Measurements from ENCODE around the gene PWWP3B. TPM values are rescaled to one million over a fixed set of nuclear protein-coding genes. Genes with fewer than 3 reads are reported as not detected.
"Not testable (repeated sequence)": the region's sequence is repeated elsewhere in the genome, so short reads cannot be mapped to it uniquely, and the experiment has no call there.

Gene PWWP3B
- total and polyA plus RNA-seq, 8 donors: 0.13 to 4.8 (median 4.0) TPM

DNA sequence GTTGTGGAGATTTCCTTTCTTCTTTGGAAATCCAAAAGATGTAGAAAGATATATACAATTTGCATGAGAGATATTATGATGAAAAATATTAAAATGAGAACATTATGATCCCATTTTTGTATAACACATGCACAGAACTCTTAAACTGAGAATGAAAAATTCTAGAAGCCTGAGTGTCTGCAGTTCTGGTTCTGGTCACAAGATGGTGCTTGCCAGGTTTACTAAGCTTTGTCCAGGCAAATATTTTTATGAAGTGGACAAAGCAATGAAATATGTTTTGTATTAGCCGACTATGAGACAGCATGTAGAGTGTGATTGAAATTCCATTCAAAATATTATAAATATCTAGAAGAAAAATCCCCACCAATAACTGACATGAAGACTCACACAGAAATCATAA lies 2.2 kb downstream of the PWWP3B start:
- Histone ChIP-seq H3K36me3 (no peaks in the 10 kb centered on the region), H3K4me3 (no peak overlapping the region), H3K4me1 (no peaks in the 10 kb centered on the region), H3K27me3 (peaks cover 0 to 7% of the 10 kb centered on the region in 2 donors), H3K9me3 (no peaks in the 10 kb centered on the region), H3K27ac (no peak overlapping the region)
- DNase-seq: no peak
- ATAC-seq: peak; percentile 63
- intact Hi-C loops (cut with DNase I): no loop called here
- TF ChIP-seq, protein P1, sequence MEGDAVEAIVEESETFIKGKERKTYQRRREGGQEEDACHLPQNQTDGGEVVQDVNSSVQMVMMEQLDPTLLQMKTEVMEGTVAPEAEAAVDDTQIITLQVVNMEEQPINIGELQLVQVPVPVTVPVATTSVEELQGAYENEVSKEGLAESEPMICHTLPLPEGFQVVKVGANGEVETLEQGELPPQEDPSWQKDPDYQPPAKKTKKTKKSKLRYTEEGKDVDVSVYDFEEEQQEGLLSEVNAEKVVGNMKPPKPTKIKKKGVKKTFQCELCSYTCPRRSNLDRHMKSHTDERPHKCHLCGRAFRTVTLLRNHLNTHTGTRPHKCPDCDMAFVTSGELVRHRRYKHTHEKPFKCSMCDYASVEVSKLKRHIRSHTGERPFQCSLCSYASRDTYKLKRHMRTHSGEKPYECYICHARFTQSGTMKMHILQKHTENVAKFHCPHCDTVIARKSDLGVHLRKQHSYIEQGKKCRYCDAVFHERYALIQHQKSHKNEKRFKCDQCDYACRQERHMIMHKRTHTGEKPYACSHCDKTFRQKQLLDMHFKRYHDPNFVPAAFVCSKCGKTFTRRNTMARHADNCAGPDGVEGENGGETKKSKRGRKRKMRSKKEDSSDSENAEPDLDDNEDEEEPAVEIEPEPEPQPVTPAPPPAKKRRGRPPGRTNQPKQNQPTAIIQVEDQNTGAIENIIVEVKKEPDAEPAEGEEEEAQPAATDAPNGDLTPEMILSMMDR (IDR thresholded peaks at IDR 0.05): peak in 1 of 2 donors; percentile 49

DNA sequence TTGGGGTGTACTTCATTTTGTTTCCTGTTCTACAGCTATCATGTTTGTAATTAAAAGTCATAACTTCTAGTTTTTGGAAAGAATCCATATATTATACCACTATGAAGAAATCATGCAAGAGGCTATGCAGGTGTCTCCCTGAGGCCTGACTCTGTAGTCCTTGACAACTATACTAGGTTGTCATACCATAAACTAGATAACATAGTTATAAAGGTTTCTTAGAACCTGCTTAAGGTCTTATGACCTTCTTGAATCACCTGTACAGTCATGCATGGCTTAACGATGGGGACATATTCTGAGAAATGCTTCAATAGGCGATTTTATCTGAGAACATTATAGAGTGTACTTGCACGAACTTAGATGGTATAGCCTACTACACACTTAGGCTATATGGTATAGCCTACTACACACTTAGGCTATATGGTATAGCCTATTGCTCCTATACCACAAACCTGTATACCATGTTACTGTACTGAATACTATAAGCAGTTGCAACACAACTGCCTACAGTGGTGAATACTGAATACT lies 3.3 kb downstream of the PWWP3B start:
- TF ChIP-seq, protein P1 (IDR thresholded peaks at IDR 0.05): no peak
- Histone ChIP-seq H3K27ac (no peak overlapping the region), H3K9me3 (no peaks in the 10 kb centered on the region), H3K4me1 (no peaks in the 10 kb centered on the region), H3K36me3 (no peaks in the 10 kb centered on the region), H3K4me3 (no peak overlapping the region), H3K27me3 (peaks cover 0 to 7% of the 10 kb centered on the region in 2 donors)
- ATAC-seq (no peak), DNase-seq (no peak)
- intact Hi-C loops (cut with DNase I): no loop called here

DNA sequence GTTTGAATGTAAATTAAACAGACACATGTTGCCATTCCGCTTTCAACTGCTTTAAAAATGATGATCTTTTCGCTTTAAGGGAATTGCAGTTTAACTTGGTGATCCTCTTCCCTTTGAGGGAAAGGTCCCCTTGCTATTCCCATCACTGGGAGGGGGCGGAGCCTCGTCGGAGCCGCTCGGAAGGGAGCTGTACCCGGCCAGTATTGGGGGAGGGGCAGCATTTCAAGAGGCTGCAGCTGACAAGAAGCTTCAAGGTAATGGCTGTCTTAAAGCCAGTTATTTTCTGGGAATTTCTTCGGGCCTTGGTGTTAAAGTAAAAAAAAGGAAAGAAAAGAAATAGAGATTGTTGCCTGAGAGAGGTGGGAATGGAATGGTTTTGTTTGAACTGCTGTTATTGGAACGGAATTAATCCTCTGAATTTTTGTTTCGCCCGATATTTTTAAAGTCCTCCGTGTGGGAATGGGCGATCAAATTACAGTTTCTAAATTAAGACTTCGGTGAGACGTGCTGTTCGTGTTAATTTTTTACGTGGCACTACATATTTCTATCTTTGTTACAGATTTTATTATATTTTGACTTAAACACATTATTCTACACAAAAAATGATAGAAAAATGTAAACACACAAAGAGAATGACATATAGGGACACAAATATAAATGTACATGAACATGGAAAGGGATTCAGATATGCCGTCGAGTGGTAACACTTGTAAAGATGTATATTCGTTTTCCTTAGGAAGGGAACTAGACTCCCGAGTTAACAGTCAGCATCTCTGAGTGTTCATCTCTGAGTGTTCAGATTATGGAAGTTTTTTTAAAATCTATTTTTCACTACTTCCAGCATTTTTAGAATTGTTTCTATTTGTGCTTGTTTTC lies 9.2 kb downstream of the PWWP3B start:
- peaks cover 0 to 5% of the 10 kb centered on the region in 2 donors for H3K9me3 ChIP-seq
- H3K36me3 ChIP-seq: no peaks in the 10 kb centered on the region
- TF ChIP-seq, protein P1 (IDR thresholded peaks at IDR 0.05): no peak
- no peaks in the 10 kb centered on the region for H3K27me3 ChIP-seq
- ATAC-seq: peak; percentile 57
- intact Hi-C loops (cut with DNase I): no loop called here
- no peak overlapping the region for H3K27ac ChIP-seq
- H3K4me1 ChIP-seq: no peaks in the 10 kb centered on the region
- H3K4me3 ChIP-seq: no peak overlapping the region
- DNase-seq: peak; percentile 24 to 56 (median 32)

DNA sequence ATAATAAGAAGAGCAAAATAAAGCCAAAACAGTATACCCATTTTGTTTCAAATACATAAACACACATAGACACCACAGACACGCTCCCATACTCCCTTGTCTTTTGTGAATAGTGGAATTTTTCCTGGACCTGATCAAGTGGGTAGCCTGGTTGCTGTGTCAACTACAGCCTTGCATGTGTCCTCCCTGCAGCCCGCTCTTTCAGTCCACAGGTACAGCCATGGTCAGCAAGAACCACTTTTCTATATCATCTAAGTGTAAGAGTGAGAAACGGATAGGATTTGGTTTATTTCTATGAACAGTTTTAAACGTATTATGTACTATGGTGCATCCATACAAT lies 9.8 kb downstream of the PWWP3B start:
- no peak overlapping the region for H3K27ac ChIP-seq
- peaks cover 0 to 5% of the 10 kb centered on the region in 2 donors for H3K9me3 ChIP-seq
- no peak overlapping the region for H3K4me3 ChIP-seq
- H3K4me1 ChIP-seq: no peaks in the 10 kb centered on the region
- no peak for ATAC-seq
- TF ChIP-seq, protein P1 (IDR thresholded peaks at IDR 0.05): no peak
- no peaks in the 10 kb centered on the region for H3K36me3 ChIP-seq
- intact Hi-C loops (cut with DNase I): no loop called here
- no peaks in the 10 kb centered on the region for H3K27me3 ChIP-seq
- DNase-seq: no peak

DNA sequence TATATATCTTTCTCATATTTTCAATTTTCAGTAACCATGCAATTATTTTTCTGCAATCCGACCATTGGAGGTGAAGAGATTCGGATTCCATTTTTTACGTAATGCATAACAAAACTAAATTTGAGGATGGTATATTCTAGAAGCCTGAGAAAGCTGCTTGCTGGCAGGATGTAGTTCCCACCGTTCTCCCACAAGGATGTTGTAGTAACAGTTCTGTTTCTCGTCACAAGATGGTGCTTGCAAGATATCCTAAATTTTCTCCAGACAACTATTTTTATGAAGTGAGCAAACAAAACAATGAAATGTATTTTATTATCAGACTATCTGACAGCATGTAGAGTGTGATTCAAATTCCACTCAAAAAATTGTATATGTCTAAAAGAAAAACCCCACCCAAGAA lies 10.7 kb downstream of the PWWP3B start:
- TF ChIP-seq, protein P1 (IDR thresholded peaks at IDR 0.05): no peak
- ATAC-seq (no peak), DNase-seq (no peak)
- H3K36me3 ChIP-seq: no peaks in the 10 kb centered on the region
- no peak overlapping the region for H3K4me3 ChIP-seq
- no peak overlapping the region for H3K27ac ChIP-seq
- intact Hi-C loops (cut with DNase I): no loop called here
- H3K4me1 ChIP-seq: no peaks in the 10 kb centered on the region
- H3K9me3 ChIP-seq: peaks cover 0 to 5% of the 10 kb centered on the region in 2 donors
- H3K27me3 ChIP-seq: no peaks in the 10 kb centered on the region

DNA sequence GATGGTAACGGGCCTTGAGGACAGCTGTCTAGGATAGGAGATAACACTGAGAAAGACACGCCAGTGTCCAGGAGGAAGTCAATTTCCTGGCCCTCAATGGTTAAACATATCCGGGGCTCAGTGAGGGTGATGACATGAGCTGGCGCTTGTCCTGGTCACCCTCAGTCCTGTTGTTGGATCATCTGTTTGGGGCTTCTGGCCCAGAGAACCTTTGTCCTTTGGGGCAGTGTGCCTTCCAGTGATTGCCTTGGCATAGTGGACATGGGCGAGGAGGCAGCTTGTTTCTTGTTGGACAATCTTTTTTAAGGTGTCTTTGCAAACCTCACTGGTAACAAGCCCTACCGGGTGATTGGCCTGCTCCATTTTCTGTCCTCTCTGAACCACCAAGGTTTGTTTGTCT lies 15.6 kb downstream of the PWWP3B start:
- H3K4me1 ChIP-seq; H3K4me3 ChIP-seq; H3K27ac ChIP-seq; H3K27me3 ChIP-seq; intact Hi-C loops (cut with DNase I); H3K9me3 ChIP-seq; DNase-seq; ATAC-seq; H3K36me3 ChIP-seq: not testable (repeated sequence)

Measured in left lung (tissue), 10 donors.